ENCODE results near the gene FIGN.

Gene FIGN

GRCh38 chr2:163611557-163611906 is 124.3 kb downstream of the FIGN start:
- no peak for DNase-seq (ENCODE audit: low read depth)

- no peak for DNase-seq (ENCODE audit: low read depth)
Observed at GRCh38 chr2:163610817-163611556, 124.8 kb downstream of the FIGN start.

- DNase-seq (ENCODE audit: low read depth): no peak
Observed at GRCh38 chr2:163607630-163608029, 128.2 kb downstream of the FIGN start.

GRCh38 chr2:163606878-163607277 is 128.9 kb downstream of the FIGN start:
- DNase-seq (ENCODE audit: low read depth): no peak

DNA sequence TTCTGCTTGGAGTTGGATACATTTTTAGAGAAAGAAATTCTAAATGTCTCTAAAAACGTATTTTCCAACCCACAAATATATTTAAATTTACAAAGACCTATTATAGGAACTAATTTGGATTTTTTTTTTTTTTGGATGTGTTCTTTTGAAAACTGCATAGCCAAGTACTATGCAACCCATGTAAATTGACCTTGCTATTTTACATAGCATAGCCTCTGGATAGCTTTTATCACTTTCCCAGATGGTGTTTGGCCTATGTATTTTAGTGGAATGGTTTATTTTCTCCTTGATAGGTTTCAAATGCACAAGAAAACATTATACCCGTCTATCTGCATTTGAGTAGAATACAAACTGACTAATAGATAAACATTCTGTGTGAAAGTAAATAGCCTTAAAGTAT is 130.0 kb downstream of the FIGN start:
- DNase-seq (ENCODE audit: low read depth): no peak

DNA sequence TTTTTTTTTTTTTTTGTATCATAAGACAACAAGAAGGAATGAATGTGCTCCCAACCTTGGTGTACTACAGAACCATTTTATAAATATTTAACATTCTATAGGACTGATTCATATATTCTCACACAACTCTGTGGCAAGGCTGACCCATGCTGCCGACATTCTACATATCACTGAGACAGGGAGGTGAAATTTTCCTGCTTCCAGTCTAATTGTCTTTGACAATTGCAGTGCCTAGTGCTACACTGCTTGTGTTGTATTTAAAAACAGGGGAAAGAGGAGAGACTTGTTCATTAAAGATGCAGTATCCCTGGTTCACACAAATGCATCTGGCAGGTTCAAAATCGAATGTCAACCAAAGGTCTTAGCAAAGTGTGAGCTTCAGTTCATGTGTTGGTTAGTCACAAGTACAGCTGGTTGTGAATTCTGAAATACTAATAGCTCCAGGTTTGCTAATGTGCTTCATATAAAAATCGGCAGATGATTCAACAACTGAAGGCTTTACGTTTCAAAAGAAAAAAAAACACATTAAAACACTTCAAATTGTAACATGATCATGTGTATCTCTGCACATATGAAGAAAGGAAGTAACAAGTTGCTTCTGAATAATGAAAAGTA is 130.8 kb downstream of the FIGN start:
- DNase-seq (ENCODE audit: low read depth): peak; percentile 2

DNA sequence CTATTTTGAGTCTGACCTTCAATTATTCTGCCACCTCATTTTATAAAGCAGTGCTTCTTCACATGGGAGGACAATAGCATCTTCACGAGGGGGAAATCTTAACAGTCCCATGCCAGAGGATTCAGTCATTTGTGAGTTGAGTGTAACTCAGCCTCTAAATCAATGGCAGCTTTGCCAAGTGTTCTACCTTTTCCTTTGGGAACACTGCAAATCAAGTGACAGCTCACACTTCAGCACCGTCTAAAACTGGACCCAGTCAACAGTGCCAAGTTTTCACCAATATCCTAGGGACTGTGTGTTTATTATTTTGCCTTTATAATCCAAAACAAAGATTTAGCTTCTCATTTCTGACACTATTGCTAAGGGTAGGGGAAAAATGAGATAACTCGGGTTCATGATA is 133.6 kb downstream of the FIGN start:
- DNase-seq (ENCODE audit: low read depth): no peak

DNA sequence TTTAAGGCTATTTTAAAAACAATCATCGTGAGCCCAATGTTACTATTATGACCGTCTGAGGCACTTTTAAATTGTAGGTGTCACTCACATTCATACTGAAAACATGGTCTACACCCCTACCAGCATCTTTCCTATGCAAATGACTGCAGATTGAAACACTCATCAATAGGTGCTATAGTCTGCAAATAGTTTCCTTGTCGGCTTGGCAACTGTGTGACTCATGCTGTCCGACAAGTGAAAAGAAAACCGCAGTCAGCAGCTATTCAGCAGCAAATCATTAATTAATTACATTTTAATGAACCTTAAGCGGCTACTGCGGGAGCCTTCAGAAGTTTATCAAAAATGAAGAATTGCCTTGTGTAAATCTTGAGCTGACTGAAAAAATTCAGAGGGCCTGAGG is 134.4 kb downstream of the FIGN start:
- DNase-seq (ENCODE audit: low read depth): no peak

GRCh38 chr2:163600801-163601200 is 135.0 kb downstream of the FIGN start:
- DNase-seq (ENCODE audit: low read depth): no peak

GRCh38 chr2:163595028-163595427 is 140.8 kb downstream of the FIGN start:
- no peak for DNase-seq (ENCODE audit: low read depth)

- no peak for DNase-seq (ENCODE audit: low read depth)
Observed at GRCh38 chr2:163594497-163594896, 141.3 kb downstream of the FIGN start.

- no peak for DNase-seq (ENCODE audit: low read depth)
Observed at GRCh38 chr2:163593982-163594381, 141.8 kb downstream of the FIGN start.

DNA sequence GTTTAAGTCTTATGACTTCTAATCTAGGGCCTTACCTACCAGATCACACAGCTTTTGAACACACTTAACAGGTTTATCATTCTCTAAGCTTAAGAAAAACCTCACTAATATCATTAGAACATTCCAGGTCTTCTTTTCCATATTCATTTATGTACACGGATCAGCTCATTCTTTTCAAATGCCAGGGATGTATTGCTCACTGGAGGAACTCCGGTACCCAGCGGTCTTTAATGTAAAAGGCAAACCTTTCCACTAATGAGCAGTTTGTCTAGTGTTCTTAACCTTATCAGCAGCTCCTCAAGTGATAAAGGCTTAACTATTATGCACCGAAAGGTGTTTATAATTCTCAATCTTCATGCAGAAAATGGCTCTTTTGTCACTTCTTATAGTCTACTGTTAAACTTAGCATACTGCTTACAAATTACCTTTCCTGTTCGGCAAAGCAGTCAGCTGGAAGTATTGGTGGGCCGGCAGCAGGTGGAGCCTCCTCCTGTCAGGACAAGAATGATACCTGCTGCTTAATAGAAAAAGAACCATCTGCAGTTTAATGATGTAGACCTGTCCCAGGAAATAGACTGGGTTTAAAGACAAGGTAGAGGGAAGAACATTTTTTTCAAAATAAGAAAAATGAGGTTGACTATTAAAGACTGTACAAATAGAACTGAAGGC is 142.7 kb downstream of the FIGN start:
- DNase-seq (ENCODE audit: low read depth): no peak

- DNase-seq (ENCODE audit: low read depth): no peak
Observed at GRCh38 chr2:163591461-163591860, 144.3 kb downstream of the FIGN start.

DNA sequence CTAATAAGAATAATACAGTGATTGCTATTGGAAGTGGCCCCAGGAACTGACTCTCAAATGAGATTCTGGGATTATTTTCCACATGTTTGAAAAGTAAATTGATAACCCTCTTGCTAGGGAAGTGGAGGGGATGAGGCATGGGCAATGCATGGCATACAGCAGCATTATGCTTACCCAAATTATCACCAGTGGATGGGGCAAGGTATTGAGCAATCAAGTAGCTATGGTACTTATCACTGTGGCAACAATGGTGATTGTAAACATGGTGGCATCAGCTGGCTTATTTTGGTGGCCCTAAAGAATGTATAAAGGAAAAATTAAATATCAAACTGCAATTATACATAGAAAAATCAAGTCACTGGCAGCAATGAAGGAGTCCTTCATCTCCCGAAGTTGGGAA is 155.1 kb downstream of the FIGN start:
- no peak for DNase-seq (ENCODE audit: low read depth)

GRCh38 chr2:163574309-163574708 is 161.5 kb downstream of the FIGN start:
- no peak for DNase-seq (ENCODE audit: low read depth)

- DNase-seq (ENCODE audit: low read depth): no peak
Observed at GRCh38 chr2:163573652-163574051, 162.2 kb downstream of the FIGN start.

- DNase-seq (ENCODE audit: low read depth): no peak
Observed at GRCh38 chr2:163572850-163573249, 163.0 kb downstream of the FIGN start.

GRCh38 chr2:163571423-163572102 is 164.2 kb downstream of the FIGN start:
- DNase-seq (ENCODE audit: low read depth): no peak

DNA sequence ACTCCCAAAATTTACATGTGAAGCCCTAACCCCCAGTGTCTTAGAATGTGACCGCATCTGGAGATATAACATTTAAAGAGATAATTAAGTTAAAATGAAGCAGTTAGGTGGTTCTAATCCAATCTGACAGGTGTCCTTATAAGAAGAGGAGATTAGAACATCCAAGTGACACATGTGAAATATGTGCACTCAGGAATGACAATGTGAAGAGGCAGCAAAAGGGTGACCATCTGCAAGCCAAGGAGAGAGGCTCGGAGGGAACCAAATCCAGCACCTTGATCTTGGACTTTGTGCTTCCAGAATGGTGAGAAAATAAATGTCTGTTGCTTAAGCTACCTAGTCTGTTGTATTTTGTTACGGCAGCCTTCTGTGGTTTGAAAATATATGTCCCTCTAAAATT is 165.4 kb downstream of the FIGN start:
- no peak for DNase-seq (ENCODE audit: low read depth)

DNA sequence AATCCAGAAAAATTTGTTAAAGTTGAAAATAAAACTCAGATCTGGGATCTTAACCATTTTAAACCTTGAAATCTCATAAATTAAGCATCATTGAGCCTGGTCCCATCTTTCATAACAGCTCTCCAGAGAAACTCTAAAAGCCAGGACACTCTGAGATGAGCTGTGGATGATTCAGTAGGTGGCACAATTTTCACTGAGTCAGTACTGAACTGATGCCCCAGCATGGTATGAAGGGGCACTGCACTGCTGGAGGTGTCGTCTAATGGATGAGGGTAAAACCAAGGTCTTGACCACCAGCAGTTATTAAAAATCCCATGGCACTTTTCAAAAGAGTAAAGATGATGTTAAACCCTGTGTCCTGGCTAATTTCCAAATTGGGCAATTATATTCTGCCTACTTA is 170.6 kb downstream of the FIGN start:
- no peak for DNase-seq (ENCODE audit: low read depth)

- no peak for DNase-seq (ENCODE audit: low read depth)
Observed at GRCh38 chr2:163564236-163564635, 171.6 kb downstream of the FIGN start.

GRCh38 chr2:163563336-163563735 is 172.5 kb downstream of the FIGN start:
- no peak for DNase-seq (ENCODE audit: low read depth)

Measured in GM04503 (cell line).